GM18498 (cell line): Measurements from ENCODE around the gene MUC6.

Experiments
- ATAC-seq: cut with Tn5 transposase; IDR thresholded peaks from one replicate; pipeline ENCODE4 v1.9.1; 2021; ENCODE audit warnings: mild to moderate bottlenecking, moderate library complexity; ENCODE audit not compliant: unreplicated experiment

Gene MUC6

GRCh38 chr11:1036303-1036923, at the start of gene MUC6:
MUC6 (minus strand) TSS chr11:1036718; CDS start chr11:1036655, 63 bp downstream.
- ATAC-seq = no peak

- no peak for ATAC-seq
Observed at GRCh38 chr11:1085440-1086170, 49.1 kb upstream of the MUC6 start.

- no peak for ATAC-seq
Observed at GRCh38 chr11:1084561-1085439, 48.3 kb upstream of the MUC6 start.

GRCh38 chr11:1083621-1084551, 47.4 kb upstream of the MUC6 start:
- no peak for ATAC-seq

DNA sequence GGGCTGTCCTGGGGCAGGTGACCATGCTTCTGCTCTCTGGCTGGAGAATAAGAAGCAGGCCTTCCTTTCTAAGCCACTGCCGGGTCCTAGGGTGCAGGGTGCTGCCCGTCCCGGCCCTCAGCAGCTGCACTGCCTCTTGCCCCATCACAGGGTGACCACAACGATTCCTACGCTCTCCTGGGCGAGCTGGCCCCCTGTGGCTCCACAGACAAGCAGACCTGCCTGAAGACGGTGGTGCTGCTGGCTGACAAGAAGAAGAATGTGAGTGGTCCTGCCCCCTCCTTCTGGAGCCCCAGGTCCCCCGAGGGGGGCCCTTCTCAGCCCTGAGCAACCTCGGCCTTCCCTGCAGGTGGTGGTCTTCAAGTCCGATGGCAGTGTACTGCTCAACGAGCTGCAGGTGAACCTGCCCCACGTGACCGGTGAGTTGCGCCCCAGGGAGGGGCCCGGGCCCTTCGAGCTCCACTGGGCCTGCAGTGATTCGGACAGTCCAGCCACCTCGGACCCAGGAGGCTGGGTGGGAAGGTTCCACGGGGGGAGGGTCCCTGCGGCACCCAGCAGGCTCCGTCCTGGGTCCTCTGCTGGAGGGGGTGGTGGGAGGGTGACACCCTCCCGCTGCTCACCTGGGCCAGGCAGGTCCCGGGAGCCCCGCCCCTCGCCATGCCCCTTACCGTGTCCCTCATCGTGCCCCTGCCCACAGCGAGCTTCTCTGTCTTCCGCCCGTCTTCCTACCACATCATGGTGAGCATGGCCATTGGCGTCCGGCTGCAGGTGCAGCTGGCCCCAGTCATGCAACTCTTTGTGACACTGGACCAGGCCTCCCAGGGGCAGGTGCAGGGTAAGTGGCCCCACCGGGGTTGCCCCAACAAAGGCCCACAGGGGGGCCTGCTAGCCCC, 46.5 kb upstream of the MUC6 start:
- ATAC-seq = no peak

DNA sequence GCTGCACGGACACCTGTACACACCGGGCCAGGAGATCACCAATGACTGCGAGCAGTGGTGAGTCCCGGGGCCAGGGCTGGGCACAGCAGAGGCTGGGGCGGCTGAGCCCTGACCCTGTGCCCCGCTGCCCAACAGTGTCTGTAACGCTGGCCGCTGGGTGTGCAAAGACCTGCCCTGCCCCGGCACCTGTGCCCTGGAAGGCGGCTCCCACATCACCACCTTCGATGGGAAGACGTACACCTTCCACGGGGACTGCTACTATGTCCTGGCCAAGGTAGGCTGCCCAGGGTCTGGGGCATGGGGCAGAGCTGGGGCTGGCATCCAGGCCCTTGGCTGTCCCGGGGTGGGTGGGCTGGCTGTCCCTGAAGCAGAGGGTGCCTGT, 45.8 kb upstream of the MUC6 start:
- ATAC-seq = no peak

- no peak for ATAC-seq
Observed at GRCh38 chr11:1081601-1082311, 45.2 kb upstream of the MUC6 start.

- ATAC-seq = no peak
Observed at GRCh38 chr11:1078191-1078601, 41.7 kb upstream of the MUC6 start.

GRCh38 chr11:1077417-1078119, 41.0 kb upstream of the MUC6 start:
- no peak for ATAC-seq

GRCh38 chr11:1077033-1077416, 40.5 kb upstream of the MUC6 start:
- no peak for ATAC-seq

DNA sequence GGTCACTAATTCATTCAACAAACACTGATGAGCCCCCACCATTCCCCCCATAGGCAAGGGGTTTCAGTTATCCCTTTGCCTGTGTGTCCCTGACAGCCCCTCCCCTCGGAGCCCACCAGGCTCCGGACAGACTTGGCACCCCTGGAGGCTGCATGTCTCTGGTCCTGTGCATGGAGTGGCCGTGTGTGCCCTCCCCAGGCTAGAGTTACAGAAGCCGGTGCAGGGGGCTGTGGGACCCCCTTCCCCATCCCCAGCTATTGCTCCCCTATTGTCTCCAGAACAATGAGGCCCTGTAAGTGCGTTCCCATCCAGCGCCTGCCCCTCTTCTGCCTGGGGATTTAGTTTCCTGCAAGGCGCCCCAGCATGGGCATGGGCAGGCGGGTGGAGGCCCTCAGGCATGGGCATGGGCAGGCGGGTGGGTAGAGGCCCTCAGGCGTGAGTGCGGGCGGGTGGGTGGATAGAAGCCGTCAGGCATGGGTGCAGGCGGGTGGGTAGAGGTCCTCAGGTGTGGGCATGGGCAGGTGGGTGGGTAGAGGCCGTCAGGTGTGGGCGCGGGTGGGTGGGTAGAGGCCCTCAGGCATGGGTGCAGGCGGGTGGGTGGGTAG, 39.6 kb upstream of the MUC6 start:
- ATAC-seq = no peak

DNA sequence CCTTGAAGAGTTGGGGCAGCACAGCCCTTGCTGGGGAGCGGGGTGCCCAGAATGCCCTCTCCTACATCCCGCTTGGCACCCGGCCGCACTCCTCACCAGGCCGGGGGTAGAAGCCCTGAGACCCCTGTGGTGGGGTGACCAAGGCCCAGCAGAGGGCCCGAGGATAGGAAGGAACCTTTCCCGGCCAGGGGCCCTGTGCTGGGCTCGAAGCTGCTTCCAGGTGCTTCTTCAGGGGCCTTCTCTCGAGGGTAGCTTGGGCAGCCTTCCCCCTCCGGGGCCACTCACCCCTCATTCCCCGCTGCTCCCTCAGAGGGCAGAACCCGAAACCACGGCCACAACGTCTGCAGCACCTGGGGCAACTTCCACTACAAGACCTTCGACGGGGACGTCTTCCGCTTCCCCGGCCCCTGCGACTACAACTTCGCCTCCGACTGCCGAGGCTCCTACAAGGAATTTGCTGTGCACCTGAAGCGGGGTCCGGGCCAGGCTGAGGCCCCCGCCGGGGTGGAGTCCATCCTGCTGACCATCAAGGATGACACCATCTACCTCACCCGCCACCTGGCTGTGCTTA, 38.9 kb upstream of the MUC6 start:
- ATAC-seq = no peak

DNA sequence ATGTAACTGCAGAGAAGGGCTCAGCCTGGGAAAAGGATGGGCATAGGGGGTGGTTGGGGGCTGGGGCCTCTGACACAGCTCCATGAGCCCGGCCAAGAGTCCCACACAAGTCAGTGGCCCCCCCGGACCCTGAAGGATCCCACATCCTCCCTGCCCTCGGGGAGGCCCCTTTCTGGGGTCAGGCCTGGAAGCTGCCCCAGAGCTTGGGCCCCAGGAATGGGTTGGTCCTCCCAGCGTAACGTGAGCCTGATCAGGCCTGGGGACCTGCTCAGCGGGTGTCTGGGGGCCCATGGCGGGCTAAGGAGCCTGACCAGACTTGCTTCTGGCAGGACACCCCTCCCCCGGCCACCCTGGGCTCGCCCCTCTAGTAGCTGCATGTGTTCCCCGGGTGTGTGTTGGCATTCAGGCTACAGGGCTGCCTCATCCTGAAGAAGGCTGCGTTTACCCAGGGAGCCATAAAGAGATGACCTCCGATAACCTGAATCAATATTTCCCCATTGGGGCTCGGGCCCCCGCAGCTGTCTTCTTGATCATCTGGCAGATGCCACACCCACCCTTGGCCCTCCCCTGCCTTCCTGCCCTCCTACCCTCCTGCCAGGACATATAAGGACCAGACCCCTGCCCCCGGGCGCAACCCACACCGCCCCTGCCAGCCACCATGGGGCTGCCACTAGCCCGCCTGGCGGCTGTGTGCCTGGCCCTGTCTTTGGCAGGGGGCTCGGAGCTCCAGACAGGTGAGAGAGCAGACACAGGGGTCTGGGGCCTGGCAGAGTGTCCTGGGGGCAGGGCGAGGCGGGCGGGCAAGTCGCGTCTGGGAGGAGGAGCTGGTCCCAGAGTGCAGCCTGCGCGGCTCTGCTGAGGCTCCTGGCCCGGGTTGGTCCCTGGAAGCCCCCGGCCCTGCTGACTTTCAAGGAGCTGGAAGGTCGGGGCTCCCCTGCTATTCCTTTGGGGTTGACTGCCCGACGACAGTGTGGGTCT, 38.0 kb upstream of the MUC6 start, which contains the start of gene MUC2:
Gene MUC2 (plus strand): TSS at position 631 of the 978 bp plus-strand sequence.
- no peak for ATAC-seq

DNA sequence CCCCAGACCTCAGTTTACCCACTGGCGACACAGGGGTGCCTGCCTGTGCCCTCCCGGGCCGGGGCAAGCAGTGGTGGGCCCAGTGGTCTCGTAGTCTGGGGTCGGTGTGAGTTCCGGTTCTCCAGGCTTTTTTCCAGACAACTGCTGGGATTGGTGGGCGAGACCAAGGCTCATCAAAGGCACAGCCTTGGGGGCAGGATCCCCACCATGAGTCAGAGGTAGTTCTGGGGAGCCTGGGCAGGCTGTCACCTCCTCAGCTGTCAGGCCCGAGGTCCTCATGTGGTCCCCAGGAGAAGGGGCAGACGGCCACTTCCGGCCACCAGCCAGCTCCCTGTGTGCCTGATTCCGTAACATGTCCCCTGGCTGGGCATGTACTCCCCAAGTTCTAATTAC, 37.3 kb upstream of the MUC6 start:
- no peak for ATAC-seq

DNA sequence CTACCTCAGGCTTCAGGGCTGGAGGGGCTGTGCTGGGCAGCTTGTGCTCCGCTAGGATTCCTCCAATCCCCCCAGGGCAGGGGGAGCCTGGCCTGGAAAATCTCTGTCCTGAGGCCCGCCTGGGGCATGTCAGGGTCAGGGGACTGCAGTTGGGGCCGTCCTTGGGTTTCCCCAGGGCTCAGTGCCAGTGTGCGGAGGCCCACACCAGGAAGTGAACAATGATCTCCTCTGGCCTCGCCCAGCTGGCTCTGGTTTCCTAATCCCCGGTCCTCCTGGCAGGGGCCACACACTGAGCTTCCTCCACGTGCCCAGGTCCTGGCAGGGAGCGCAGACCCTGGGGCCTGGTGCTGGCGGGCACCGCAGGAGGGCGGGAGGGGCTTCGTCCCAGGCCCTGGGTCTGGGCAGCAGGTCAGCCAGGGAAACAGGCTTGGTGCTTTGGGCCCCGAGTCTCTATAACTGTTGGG, 36.8 kb upstream of the MUC6 start:
- no peak for ATAC-seq

DNA sequence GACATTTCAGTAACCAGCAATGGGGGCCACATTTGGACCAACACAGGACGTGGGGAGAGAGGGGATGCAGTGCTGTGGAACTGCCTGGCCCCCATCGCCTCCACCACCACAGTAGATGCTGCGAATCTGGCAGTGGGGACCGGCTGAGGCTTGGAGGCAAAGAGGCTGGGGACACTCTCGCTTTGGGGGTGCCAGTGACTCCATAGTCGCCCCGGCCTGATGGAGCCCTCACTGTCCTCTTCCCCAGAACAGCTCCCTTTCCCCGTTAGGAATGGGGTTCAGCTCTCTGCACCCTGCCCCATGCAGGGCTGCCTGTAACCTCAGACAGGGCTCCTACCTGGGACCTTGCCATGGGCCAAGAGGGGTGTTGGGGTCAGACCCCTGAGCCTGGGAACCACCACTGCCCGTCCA, 36.3 kb upstream of the MUC6 start:
- no peak for ATAC-seq
